ENCODE results near the gene C1D.

GRCh38 chr2:68024450-68024849, 38.4 kb downstream of the C1D start:
- TF ChIP-seq CTCF (IDR thresholded peaks at IDR 0.05; ENCODE audit: poor library complexity) (no peak), EZH2phosphoT487 (IDR thresholded peaks at IDR 0.05; ENCODE audit: low read depth, severe bottlenecking, unreplicated experiment) (no peak), EZH2 (IDR thresholded peaks at IDR 0.05; ENCODE audit: borderline replicate concordance) (no peak)

All from hepatocyte (in vitro differentiated cells).